Medulla oblongata (tissue), 1 donor: ENCODE measurements around the gene AGBL4.

Source experiments
- DNase-seq: peaks from one replicate; pipeline ENCODE4 v3.0.0-alpha.2; 2015; ENCODE audit errors: extremely low spot score

Gene AGBL4

DNA sequence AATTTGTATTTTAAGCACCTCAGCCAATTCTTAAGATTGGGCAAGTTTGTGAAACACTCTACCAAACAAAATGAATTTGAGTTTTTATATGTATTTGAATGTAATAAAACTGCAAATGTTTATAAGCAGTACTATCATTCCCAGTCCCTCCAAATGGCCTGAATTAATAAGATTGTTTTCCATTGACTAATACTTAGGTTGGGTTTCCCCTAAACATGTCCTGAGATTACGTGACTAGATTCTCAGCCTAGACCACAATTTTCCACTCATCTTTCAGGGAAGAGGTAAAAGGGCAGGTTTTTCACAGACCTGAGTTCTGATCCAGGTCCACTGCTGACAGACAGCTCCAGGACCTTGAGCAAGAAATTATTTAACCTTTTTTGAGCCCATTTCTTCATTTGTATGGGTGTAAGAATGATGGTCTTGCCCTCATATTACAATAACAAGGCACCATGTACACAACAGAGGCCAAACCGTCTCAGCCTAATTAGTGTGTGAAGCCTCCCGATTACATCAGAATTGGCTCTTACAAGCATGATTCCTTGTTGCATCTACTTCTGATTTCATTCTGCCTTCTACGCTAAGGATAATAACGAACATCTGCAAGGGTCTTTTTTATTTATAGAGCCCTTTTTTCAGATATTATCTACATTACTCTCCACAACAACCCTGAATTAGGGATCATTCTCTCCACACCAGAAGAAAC lies 1298.3 kb downstream of the AGBL4 start:
- no peak for DNase-seq

DNA sequence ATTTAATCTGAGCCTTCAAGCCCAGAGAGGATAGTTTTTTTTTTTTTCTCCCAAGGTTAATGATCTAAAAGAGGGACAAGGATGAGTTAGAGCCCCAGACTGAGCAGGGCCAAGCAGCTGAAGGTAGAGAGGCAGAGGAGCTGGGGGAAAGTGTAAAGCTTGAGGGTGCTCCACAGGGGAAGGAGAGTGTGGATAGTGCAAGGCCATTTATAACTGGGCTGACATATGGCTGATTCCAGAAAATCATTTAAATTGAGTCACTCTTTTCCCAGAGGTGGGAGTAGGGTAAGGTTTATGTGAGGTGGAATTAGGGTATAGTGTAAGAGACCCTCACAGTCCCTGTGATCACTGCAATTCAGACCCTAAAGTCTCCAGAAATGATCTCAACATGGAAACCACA lies 1302.8 kb downstream of the AGBL4 start:
- DNase-seq, result no peak

DNA sequence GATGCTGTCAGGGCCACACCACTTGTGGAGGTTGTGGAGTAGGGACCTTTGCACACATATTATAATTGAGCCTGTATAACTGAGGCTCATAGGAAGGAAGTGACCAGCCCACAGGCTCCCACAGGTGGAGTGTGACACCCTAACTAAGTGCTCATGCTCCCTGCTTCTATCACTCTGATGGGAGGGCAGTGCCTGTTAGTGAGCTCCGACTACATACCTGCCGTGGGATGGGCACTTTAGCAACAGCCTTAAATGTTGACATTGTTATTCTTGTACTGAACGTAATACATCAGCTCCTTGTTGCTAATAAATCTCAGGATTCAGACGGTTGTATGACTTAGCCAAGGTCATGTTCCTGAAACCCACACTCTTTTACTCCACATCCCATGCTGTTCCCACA lies 1305.0 kb downstream of the AGBL4 start:
- no peak for DNase-seq

DNA sequence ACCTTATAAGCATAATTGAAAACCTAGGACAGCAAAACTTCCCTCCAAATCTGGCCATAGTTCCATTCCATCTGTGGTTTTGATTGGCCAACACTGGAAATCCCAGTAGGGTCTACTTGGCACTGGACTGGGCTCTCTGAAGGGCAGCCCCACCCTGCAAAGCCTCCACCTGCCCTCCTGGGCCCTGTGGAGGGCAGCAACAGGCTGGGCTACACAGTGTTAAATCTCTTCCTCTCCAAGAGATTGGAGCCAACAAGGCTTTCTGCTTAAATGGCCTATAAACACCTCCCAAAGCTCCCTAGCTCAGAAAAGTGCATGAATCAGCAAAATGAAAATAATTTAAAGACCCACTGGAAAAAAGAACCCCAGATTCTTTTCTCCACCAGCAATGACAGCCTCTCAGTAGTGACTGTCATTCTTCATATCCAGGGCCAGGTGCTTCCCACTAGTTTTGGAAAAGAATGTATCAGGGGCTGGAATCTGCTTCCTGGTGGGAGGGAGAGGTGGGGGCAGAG lies 1305.6 kb downstream of the AGBL4 start:
- no peak for DNase-seq

GRCh38 chr1:48717082-48717481 lies 1306.7 kb downstream of the AGBL4 start:
- DNase-seq, result no peak

DNA sequence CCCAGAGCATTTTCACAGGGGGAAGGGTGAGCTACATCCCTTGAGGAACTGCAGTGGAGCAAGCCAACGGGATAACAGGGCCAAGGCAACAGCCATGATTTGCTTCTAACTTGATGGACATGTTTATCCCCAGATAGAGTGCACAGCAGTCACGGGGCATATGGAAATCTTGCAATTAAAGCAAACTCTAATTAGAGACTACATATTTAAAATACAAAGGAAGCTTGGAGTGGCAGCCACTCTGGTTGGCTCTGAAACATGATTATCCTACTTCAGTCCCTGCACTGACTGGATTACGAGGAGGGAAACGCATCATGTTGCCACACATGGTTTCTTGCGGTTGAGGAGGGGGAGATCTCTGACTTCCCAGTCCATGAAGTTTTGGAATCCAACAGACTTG lies 1307.8 kb downstream of the AGBL4 start:
- DNase-seq, result no peak

DNA sequence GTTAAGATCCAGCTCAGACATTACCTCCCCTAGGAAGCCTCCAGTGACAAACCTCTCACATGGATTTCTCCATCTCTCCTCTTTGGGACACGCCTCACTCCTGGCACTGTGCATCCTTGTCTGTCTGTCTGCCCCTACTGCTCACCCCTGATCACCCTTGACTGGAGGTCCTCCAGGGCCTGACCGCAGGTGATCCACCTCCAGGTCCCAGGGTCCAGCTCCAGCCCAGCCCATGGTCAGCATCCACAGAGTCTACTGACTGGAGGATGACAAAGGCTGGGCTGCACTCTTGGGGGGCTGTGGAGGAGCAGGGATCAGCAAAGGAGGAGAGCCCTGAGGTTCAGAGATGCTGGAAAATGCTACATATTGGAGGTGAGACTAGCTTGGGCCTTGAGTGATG lies 1312.8 kb downstream of the AGBL4 start:
- DNase-seq, result no peak

DNA sequence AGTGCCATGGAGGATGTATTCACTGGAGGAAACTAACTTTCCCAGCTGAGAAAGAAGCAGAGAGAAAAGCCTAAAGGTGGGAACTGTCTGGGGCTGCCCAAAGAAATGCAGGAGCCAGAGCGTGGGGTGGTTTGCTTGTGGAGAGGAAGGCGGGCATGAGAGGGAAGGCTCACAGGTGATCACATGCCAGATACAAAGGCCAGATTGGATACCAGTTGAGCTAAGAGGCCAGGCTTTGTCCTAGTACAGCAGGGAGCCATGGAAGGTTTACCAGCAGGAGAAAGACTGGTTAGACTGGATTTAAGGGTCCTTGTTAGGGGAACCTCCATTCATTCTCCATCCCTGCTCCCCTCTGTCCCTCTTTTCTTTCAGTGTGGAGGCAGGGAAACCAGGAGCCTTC lies 1313.4 kb downstream of the AGBL4 start:
- DNase-seq, result no peak

DNA sequence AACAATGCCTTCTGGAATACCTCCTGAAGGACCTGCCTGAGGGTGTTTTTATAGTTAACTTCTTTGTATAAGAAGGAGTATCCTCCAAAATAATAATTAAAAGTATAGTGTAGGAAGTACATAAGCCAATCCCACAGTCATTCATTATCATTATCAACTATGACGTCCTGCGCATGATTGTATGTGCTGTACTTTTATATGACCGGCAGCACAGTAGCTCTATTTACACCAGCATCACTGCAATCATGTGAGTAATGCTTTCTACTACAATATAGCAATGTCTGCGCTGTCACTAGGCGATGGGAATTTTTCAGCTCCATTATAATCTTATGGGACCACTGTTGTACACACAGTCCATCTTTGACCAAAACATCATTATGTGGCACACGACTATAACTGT lies 1319.0 kb downstream of the AGBL4 start:
- no peak for DNase-seq

- no peak for DNase-seq
Measured at GRCh38 chr1:48701445-48701844, 1322.3 kb downstream of the AGBL4 start.

GRCh38 chr1:48697066-48697707 lies 1326.6 kb downstream of the AGBL4 start:
- DNase-seq, result peak; percentile 66

GRCh38 chr1:48695161-48695560 lies 1328.6 kb downstream of the AGBL4 start:
- DNase-seq, result no peak

GRCh38 chr1:48693674-48694320 lies 1330.0 kb downstream of the AGBL4 start:
- no peak for DNase-seq

DNA sequence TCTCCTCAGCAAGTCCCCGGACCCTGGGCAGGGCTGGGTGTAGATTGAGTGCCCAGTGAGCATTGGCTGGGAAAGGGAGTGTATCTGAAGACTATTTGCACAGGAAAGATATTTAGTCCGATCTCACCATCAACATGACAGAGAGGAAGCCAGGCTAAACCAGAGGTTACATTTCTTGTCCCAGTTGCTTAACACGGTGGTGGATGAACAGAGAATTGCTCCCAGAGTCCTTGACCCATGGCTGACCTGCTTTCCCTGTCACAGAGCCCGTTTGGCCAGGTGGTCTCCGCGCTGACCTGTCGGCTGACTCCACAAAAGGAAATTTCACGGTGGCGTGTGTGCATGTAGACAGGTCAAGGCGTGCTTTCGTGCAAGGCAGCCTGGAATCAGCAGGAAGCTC lies 1330.6 kb downstream of the AGBL4 start:
- no peak for DNase-seq

GRCh38 chr1:48692235-48692634 lies 1331.5 kb downstream of the AGBL4 start:
- no peak for DNase-seq

DNA sequence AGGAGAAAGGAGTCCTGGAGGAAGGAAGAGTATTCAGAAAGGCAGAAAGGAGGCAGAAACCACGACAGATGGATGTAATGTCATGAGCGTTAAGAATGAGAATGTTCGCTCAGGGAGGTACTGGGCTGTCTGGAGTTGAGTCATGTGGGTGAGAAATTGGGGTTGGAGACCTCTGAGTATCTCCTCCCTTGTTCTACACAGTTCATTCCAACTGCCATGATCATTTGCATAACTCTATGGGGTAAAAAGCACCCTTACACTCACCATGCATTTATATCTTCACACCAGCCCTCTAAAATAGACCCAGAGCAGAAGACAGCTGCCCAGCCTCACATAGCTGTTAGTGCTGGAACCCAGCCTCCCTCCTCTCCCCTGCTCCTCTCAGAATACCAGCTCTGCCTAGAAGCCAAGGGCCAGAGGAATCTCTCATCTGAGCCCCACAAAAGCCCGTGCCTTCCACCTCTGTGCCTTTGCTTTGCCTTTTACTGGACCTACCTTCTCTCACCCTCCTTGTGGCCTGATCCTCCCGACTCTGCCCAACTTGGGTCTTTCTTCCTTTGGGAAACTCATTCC lies 1332.2 kb downstream of the AGBL4 start:
- DNase-seq, result no peak

DNA sequence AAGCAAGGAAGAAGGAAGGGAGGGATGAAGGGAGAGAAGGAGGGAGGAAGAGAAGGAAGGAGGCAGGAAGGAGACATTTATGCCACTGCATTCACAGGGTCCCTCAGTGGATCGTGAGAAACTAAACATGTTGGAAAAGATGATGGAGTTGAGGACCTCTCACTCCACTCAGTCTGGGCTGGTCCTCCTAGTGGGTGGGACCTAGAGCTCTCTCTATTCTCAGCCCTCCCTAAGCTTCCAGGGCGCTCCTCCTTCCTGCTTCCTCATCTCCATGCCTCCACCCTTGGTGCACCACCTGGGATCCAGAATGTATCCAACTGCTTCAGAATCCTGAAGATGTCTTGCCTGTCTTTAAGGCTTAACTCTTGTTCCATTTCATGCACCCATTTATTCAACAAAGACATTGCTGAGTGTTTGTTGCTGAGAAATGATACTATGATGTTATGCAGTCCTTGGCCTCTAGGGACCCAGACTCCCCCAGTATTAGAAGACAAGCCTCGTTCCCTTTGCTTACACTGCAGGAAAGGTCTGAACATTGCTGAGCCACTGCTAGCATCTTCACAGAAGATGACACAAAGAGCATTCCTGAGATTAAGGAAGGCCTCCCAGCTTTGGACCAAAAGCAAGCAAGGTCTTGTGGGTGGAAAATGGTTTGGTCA lies 1335.5 kb downstream of the AGBL4 start:
- DNase-seq, result no peak

DNA sequence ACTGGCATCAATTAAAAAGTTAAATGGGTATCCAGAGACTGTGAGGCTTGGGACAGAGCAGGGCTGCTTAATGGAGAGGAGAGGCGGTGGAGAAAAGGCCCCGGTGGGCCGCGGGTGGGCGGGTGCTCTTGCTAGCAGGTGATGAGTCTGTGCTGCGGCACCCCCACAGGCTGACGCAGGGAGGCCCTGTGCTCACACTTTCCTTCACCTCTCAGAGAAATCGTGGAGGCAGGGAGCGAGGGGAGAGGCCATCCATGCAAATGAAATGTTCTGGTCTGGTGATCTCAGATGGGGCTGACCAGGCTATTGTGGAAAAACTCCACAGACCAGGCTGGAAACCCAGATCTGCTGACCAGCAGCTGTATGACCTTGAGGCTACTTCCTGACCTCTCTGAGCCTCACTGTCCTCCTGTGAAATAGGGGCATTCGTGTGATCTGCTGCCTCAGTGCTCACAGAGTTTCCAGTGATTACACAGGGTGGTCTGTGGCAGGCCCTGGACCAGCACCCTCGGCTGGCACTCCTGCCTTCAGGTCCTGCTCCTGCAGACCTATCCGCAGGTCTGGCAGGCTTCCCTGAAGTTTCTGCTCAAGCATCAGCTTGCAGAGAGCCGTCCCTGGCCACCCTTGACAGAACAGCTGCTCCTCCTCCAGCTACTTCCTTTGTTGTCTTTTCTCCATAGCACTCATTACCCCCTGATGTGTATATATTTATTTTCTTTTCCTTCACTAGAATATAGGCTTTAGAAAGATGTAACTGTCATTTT lies 1336.3 kb downstream of the AGBL4 start:
- DNase-seq, result no peak

DNA sequence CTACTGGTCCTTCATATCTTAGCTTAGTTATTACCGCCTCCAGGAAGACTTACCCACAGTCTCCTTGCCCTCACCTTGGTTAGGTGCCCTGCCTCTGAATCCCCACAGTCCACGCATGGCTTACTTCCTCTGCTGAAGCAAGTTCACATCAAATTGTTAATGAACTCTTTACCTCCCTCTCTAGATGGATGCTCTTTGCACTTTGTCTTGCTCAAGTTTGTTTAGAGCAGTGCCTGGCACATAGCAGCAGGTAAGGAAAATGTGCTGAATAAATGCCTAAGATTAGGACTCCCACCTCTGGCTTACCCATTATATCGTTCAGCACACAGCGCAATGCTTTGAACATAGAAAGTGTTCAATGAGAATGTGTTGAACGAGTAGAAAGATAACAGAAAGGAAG lies 1337.6 kb downstream of the AGBL4 start:
- DNase-seq, result no peak

DNA sequence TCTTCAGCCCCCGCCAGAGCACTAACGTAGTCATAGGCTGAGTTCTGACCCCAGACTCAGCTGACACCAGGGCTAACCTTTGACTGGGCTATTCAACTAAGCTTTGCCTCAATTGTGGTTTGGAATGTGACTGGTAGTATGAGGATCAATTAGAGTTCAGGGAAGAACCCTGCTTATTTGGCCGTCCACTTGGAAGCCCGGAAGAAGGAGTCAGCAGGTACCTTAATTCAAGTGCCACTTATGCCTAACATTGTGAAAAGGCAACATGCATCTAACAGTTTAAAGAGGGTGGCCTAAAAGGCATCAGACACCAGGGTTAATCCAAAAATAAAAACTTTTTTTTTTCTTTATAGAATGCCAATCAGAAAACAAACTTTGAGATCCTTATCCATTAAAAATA lies 1339.4 kb downstream of the AGBL4 start:
- no peak for DNase-seq

DNA sequence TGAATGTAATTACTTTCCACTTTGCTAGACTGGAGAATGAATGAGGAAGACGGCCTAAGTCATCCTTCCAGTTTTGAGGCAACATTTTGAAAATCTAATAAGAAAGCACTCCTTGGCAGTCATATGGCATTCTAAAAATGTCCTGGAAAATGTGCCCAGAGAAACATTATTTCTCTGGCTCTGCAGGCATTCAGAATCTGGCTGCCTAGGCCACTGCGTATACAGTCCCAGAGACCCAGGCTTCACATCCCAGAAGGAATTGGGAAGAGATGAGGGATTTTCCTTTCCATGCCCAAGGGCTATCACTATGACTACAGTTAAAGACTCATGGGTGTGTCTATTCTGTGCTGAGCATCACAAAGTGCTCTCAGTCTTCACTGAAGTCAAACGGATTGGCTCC lies 1339.9 kb downstream of the AGBL4 start:
- DNase-seq, result peak; percentile 14
